K562 (cell line): ENCODE measurements around the gene RALGAPB. TPM values are rescaled to one million over a fixed set of nuclear protein-coding genes. Genes with fewer than 3 reads are reported as not detected.

ENCODE experiments used
- E2F6 ChIP-seq, 2 experiments: IDR thresholded peaks; 2 replicates each; pipeline ENCODE4 v1.6.1; 2011; ENCODE audit warnings: borderline replicate concordance in 1 of 2, control low read depth in 1 of 2, low read depth in 1 of 2, low read length in 1 of 2, mild to moderate bottlenecking in 1 of 2, mixed read lengths in 1 of 2, moderate library complexity in 1 of 2; ENCODE audit not compliant: insufficient read depth in 1 of 2, insufficient read length in 1 of 2, poor library complexity in 1 of 2, severe bottlenecking in 1 of 2; ENCODE audit errors: extremely low read depth in 1 of 2
- GTF2B ChIP-seq: IDR thresholded peaks from 2 replicates; pipeline ENCODE4 v1.6.1; 2011; ENCODE audit not compliant: insufficient read length; ENCODE audit errors: extremely low read depth
- MITF ChIP-seq: IDR thresholded peaks from 2 replicates; pipeline ENCODE4 v1.6.1; 2014; ENCODE audit warnings: antibody characterized with exemption
- PTBP1 ChIP-seq: fragments of 200-400 bp; formaldehyde crosslinking; IDR thresholded peaks from 2 replicates; pipeline ENCODE4 v1.6.1; 2017; ENCODE audit warnings: low read depth, low read length
- ZNF511 ChIP-seq: sonication (generic); formaldehyde crosslinking; IDR thresholded peaks from 2 replicates; pipeline ENCODE4 v1.8.0; 2022; ENCODE audit warnings: mild to moderate bottlenecking, missing genetic modification reagents
- polyA plus RNA-seq, 8 experiments: library from polyadenylated mRNA; depleted of rRNA in 4 of 8; stranded (reverse) in 5 of 8; unstranded in 3 of 8; fragments of >200 nt; fragmentation: Nextera tagmentation in 2 of 8; fragmentation: Illumina TruSeq in 1 of 8; extraction: Ambion mirVana in 2 of 8; extraction: Trizol in 1 of 8; gene quantifications; 2 replicates each; pipeline versions ENCODE4 v1.2.1 to v1.2.3, GENCODE V29; 2011 to 2014; ENCODE audit warnings: inconsistent platforms in 1 of 8, missing spikeins in 1 of 8
- total RNA-seq, 7 experiments: library from RNA; depleted of rRNA in 6 of 7; stranded (reverse); fragments of >200 nt in 6 of 7; fragmentation: Illumina TruSeq in 2 of 7; extraction: Trizol in 2 of 7; gene quantifications; 2 replicates each; pipeline versions ENCODE4 v1.2.1 to v1.2.3, GENCODE V29; 2011 to 2021; ENCODE audit warnings: low replicate concordance in 1 of 7

RALGAPB gene
- total and polyA plus RNA-seq, 9 of the 15 experiments (the other 6 are each of a cell fraction or from before 2014, with no cell fraction given), result 4.3 to 25.6 (median 13.6) TPM

GRCh38 chr20:38573413-38573812 is 100.8 kb downstream of the RALGAPB start (continued):
- TF ChIP-seq MITF (no peak), PTBP1 (no peak), E2F6 (IDR thresholded peaks at IDR 0.05; ENCODE audit: borderline replicate concordance in 1 of 2, extremely low read depth in 1 of 2, insufficient read depth in 1 of 2, insufficient read length in 1 of 2, low read depth in 1 of 2, low read length in 1 of 2, poor library complexity in 1 of 2, severe bottlenecking in 1 of 2) (no peak), ZNF511 (CRISPR knock-in tag) (no peak), GTF2B (no peak)
